Chondrocyte (in vitro differentiated cells): ENCODE measurements around the gene SRGAP1. TPM values are rescaled to one million over a fixed set of nuclear protein-coding genes. Genes with fewer than 3 reads are reported as not detected.

Experiments
- DNase-seq: peaks from one replicate; pipeline ENCODE4 v3.0.0; 2021; ENCODE audit warnings: mixed read lengths, low spot score
- H3K27ac Mint-ChIP-seq: one replicate; pipeline ENCODE4 v1.8.0; 2021; ENCODE audit warnings: mild to moderate bottlenecking, moderate library complexity, mixed read lengths; ENCODE audit not compliant: unreplicated experiment
- H3K27me3 Mint-ChIP-seq: 2 replicates; pipeline ENCODE4 v1.8.0; 2021; ENCODE audit warnings: low read depth, mixed read lengths
- H3K36me3 Mint-ChIP-seq: 2 replicates; pipeline ENCODE4 v1.8.0; 2021; ENCODE audit warnings: low read depth, mixed read lengths
- H3K4me1 Mint-ChIP-seq: 2 replicates; pipeline ENCODE4 v1.8.0; 2021; ENCODE audit warnings: low read depth, mild to moderate bottlenecking, mixed read lengths
- H3K4me3 Mint-ChIP-seq: one replicate; pipeline ENCODE4 v1.8.0; 2021; ENCODE audit warnings: mild to moderate bottlenecking, moderate library complexity, mixed read lengths; ENCODE audit not compliant: unreplicated experiment
- H3K9me3 Mint-ChIP-seq: 2 replicates; pipeline ENCODE4 v1.8.0; 2021; ENCODE audit warnings: low read depth, mixed read lengths
- total RNA-seq: library from RNA; stranded (reverse); gene quantifications from 3 replicates; pipeline ENCODE4 v1.2.1, GENCODE V29; 2021
- TF ChIP-seq, protein P1 (sequence below): fragments of 200-600 bp; sonication (generic); IDR thresholded peaks from 2 replicates; pipeline ENCODE4 v1.5.0; 2021; ENCODE audit warnings: antibody characterized with exemption, mild to moderate bottlenecking, moderate library complexity

The SRGAP1 gene
- total RNA-seq, 1 donor from 2014 or later: 13.2 TPM

DNA sequence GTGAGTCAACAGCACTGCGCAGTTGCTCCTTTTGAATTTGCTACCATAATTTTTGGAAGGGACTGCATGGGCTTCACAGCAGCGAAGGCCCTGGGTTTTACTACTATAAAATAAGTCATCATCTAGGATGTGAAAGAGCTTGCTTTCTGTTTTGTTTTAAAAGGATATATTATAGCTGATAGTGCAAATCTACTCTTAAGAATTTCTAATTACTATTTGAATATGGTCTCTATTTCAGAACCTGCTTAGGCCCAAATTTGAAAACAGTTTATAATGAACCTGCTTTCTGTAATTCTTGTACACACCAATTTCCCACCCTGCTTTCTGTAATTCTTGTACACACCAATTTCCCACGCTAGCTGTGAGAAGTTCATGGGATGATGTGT is 73.0 kb downstream of the SRGAP1 start:
- Mint-ChIP-seq H3K9me3 (peaks cover 5% of the 10 kb centered on the region), H3K4me1 (peaks cover 64% of the 10 kb centered on the region), H3K27me3 (no peaks in the 10 kb centered on the region), H3K4me3 (no peak overlapping the region), H3K27ac (peak overlapping the region; percentile 98), H3K36me3 (peaks cover 2% of the 10 kb centered on the region)
- no peak for DNase-seq
- TF ChIP-seq, protein P1, sequence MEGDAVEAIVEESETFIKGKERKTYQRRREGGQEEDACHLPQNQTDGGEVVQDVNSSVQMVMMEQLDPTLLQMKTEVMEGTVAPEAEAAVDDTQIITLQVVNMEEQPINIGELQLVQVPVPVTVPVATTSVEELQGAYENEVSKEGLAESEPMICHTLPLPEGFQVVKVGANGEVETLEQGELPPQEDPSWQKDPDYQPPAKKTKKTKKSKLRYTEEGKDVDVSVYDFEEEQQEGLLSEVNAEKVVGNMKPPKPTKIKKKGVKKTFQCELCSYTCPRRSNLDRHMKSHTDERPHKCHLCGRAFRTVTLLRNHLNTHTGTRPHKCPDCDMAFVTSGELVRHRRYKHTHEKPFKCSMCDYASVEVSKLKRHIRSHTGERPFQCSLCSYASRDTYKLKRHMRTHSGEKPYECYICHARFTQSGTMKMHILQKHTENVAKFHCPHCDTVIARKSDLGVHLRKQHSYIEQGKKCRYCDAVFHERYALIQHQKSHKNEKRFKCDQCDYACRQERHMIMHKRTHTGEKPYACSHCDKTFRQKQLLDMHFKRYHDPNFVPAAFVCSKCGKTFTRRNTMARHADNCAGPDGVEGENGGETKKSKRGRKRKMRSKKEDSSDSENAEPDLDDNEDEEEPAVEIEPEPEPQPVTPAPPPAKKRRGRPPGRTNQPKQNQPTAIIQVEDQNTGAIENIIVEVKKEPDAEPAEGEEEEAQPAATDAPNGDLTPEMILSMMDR: no peak

DNA sequence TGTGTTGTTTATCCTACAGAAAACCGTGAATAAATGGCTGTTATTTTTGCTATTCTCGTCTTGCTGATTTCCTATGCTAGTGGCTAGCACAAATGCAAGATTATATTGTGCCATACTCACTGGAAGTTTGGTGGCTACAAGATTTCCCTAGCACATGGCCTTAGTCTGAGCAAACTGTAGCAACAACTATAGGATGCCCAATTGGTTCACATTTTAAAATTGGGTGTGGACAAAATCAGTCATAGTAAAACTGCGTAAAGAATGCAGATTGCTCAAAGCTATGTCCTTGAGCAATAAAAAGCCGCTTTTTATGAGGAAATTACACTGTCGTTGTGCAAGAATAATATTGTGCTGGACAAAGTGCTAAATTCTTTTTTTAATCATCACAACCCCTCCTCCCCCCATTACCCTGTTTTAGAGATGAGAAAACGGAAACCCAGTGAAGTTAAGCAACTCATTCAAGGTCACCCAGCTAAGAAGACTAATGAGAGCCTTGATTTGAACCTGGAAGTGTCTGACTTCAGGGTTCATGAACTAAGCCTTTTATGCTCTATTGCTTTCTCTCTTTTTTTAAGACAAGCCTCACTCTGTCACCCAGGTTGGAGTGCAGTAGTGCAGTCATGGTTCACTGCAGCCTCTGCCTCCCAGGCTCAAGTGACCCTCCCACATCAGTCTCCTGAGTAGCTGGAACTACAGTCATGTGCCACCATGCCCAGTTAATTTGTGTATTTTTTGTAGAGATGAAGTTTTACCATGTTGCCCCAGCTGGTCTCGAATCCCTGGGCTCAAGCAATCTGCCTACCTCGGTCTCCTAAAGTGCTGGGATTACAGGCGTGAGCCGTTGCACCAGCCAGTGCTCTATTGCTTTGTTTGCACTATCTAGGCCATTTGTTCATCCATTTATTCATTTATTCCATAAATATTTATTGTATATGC is 73.6 kb downstream of the SRGAP1 start:
- Mint-ChIP-seq H3K4me3 (peak overlapping the region; percentile 35), H3K9me3 (peaks cover 5% of the 10 kb centered on the region), H3K4me1 (peaks cover 70% of the 10 kb centered on the region), H3K36me3 (peaks cover 2% of the 10 kb centered on the region), H3K27me3 (no peaks in the 10 kb centered on the region), H3K27ac (peak overlapping the region; percentile 98)
- TF ChIP-seq, protein P1: no peak
- no peak for DNase-seq

DNA sequence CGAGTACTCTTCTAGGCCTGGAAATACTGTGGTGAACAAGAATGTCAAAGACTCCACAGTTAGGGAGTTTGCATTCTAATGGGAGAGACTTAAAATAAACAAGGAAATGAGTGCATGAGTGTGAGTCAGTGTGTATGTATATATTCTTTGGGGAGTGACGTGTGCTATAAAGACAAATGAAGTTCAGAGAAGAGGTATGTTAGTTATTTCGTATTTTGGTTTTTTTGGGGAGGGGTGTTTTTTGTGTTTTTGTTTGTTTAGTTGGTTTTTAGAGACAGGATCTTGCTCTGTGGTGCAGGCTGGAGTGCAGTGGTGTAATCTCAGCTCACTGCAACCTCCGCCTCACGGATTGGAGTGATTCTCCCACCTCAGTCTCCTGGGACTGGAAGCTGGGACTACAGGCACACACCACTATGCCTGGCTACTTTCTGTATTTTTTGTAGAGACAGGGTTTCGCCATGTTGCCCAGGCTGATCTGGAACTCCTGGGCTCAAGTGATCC is 74.3 kb downstream of the SRGAP1 start:
- TF ChIP-seq, protein P1: no peak
- Mint-ChIP-seq H3K27ac (peak overlapping the region; percentile 98), H3K36me3 (peaks cover 2% of the 10 kb centered on the region), H3K4me1 (peaks cover 70% of the 10 kb centered on the region), H3K9me3 (peaks cover 5% of the 10 kb centered on the region), H3K4me3 (peak overlapping the region; percentile 0), H3K27me3 (no peaks in the 10 kb centered on the region)
- no peak for DNase-seq

DNA sequence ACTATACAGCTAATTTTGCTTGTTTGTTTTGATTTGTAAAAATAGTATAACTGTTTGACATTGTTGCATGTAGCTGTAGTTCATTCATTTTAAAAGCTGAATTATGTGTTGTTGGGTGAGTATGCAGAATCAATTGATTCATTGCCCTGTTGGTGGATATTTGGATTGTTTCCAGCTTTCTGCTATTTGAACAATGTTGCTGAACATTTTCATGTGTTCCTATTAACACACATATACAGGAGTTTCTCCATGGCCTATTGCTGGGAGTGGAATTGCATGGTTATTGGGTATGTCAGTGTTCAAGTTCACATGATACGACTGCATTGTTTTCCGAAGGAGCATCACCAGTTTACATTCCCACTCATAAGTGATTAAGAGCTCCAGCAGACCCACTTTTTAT is 75.3 kb downstream of the SRGAP1 start:
- DNase-seq: no peak
- Mint-ChIP-seq H3K9me3 (peaks cover 5% of the 10 kb centered on the region), H3K4me1 (peaks cover 67% of the 10 kb centered on the region), H3K27ac (peak overlapping the region; percentile 79), H3K27me3 (no peaks in the 10 kb centered on the region), H3K36me3 (peaks cover 2% of the 10 kb centered on the region), H3K4me3 (no peak overlapping the region)
- TF ChIP-seq, protein P1: no peak

DNA sequence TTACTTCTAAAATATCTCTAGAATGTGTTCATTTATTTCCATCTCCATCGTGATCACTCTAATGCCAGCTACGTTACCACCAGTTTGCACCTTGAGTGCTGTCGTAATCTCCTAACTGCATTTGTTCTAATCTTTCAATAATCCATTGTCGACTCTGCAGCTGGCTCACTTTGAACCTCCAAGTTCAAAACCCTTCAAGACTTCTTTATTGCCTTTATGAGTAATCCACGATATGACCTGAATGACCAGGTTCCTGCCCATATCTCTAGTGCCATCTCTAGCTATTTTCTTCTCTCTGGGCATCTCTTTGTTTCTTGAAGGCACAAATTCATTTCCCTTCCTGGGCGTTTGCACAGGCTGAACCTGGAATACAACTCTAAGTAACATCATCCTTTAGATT is 76.7 kb downstream of the SRGAP1 start:
- Mint-ChIP-seq H3K36me3 (peaks cover 2% of the 10 kb centered on the region), H3K27ac (peak overlapping the region; percentile 70), H3K4me3 (no peak overlapping the region)

More for the DNA sequence above, 76.7 kb downstream of the SRGAP1 start:
- H3K27me3 Mint-ChIP-seq: no peaks in the 10 kb centered on the region
- TF ChIP-seq, protein P1: no peak
- DNase-seq: no peak
- H3K9me3 Mint-ChIP-seq: peaks cover 5% of the 10 kb centered on the region
- H3K4me1 Mint-ChIP-seq: peaks cover 53% of the 10 kb centered on the region
